AML-193 (cell line): ENCODE data around the gene STK36.

Experiments used
- DNase-seq, 2 experiments: peaks; one replicate each; lab custom pipeline; 2025; lab: John Stamatoyannopoulos, UW

STK36 gene, protein sequence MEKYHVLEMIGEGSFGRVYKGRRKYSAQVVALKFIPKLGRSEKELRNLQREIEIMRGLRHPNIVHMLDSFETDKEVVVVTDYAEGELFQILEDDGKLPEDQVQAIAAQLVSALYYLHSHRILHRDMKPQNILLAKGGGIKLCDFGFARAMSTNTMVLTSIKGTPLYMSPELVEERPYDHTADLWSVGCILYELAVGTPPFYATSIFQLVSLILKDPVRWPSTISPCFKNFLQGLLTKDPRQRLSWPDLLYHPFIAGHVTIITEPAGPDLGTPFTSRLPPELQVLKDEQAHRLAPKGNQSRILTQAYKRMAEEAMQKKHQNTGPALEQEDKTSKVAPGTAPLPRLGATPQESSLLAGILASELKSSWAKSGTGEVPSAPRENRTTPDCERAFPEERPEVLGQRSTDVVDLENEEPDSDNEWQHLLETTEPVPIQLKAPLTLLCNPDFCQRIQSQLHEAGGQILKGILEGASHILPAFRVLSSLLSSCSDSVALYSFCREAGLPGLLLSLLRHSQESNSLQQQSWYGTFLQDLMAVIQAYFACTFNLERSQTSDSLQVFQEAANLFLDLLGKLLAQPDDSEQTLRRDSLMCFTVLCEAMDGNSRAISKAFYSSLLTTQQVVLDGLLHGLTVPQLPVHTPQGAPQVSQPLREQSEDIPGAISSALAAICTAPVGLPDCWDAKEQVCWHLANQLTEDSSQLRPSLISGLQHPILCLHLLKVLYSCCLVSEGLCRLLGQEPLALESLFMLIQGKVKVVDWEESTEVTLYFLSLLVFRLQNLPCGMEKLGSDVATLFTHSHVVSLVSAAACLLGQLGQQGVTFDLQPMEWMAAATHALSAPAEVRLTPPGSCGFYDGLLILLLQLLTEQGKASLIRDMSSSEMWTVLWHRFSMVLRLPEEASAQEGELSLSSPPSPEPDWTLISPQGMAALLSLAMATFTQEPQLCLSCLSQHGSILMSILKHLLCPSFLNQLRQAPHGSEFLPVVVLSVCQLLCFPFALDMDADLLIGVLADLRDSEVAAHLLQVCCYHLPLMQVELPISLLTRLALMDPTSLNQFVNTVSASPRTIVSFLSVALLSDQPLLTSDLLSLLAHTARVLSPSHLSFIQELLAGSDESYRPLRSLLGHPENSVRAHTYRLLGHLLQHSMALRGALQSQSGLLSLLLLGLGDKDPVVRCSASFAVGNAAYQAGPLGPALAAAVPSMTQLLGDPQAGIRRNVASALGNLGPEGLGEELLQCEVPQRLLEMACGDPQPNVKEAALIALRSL (N-terminal part only)

DNA sequence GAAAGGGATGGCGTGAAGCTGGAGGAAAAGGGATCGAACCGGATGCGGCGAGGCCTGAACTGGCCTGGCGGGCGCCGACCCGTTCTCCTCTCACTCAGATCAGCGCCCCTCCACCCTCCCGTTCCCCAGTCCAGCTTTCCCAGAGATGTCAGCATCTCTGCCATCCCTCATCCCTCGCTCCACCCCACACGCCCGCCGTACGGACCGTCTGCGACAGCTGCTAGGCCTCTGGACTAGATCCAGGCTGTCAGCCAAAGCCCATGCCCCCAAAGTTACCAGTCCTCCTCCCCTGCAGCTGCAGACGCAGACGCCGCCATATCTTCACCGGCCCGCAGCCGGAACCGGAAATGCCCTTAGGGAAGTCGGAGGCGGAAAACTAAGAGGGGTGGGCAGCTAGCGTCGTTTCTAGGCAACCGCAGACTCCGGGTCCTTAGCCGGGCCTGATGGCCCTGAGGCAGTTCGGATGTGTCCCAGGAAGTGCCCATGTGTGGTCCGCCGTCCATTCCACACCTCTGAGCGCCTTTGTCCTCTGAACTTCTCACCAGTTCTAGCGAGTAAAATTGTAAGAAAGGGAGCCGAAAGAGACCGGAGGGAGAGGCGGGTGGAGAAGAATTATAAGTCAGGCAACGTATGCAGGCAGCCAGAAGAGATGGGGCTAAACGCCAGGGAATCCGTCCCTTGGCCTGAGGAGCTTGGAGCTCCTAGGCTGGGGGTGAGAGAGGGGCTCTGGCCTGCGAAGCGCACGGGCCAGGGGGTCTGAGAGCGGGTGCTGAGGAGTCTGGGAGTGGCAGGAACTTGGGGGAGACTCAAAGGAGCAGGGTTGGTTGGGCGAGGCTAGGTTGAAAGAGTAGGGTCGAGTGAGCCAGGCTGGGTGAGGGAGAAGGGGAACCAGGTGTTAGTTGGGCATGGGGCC lies at the start of gene STK36, which contains the start of gene RNF25:
Gene STK36 (plus strand): TSS at position 433 of the 913 bp plus-strand sequence. CDS start 744 bp downstream, outside the sequence.
Gene RNF25 (minus strand): TSS at position 349 of the 913 bp plus-strand sequence. CDS start 32 bp downstream, at position 317.
- peak; percentile 77 to 82 for DNase-seq

DNA sequence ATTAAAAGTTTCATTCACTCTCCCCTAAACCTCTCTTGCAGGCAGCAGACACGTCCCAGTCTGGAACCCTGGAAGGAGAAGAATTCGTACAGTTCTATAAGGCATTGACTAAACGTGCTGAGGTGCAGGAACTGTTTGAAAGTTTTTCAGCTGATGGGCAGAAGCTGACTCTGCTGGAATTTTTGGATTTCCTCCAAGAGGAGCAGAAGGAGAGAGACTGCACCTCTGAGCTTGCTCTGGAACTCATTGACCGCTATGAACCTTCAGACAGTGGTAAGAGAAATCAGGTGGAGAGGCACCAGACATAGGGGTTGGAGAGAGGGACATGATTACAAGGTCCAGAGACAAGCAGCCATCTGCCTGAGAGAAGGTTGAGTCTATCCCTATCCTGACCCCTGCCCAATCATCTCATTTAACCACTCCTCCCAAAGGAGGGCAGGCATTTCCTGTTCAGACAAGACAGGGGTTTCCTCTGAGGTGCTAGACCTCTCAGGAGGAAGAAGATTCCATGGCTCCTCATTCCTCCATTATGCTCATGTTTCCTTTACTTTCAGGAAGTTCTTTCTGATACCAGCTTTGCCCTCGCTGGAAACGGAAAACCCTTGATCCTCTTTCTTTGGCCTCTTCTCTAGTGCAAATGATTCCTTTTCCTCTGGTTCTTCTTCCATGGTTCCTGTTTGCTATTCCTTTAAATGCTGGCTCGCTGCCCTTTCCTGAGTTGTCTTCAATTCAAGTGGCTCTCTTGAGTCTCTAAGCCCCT lies 49.1 kb upstream of the STK36 start:
- no peak for DNase-seq

DNA sequence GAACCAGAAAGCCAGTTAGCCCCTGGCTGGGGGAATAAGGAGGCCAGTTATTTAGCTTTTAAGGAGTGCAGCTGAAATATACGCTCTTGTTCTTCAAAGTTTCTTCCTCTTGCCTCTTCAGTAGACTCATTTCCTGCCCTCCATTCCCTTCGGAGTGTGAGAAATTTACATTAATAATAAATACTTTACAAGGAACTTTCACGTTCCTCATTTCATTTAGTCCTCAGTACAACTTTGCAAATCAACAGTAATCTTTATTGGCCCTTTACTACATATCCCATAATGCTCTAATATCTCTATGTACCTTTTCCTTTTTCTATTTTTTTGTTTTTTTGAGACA lies 48.5 kb upstream of the STK36 start:
- no peak for DNase-seq

DNA sequence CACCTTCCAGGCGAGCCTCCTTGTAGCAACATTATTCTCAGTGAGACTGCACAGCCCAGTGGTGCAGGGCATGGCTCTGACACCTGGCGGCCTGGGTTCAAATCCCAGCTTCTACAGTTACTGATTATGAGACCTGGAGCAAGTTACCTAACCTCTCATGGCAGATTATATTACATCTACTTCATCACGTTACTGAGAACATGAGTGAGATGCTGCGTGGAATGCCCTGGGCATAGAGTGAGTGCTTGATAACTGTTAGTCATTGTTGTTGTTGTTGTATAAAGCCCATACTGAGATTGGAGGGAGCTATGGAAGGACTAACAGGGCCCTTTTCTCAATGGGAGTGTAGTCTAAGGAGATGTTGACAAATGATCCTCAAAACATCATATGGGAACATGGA lies 45.5 kb upstream of the STK36 start:
- DNase-seq = no peak

DNA sequence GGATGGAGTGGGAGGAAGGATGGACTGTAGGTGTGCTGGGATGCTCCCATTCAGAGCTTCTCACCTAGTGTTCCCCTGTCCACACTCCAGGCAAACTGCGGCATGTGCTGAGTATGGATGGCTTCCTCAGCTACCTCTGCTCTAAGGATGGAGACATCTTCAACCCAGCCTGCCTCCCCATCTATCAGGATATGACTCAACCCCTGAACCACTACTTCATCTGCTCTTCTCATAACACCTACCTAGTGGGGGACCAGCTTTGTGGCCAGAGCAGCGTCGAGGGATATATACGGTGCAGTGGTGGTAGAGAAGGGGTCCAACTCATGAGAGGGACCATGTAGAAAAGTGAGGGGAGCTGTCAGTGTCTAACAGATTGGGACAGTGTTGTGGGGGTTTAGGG lies 43.9 kb upstream of the STK36 start:
- DNase-seq = no peak

DNA sequence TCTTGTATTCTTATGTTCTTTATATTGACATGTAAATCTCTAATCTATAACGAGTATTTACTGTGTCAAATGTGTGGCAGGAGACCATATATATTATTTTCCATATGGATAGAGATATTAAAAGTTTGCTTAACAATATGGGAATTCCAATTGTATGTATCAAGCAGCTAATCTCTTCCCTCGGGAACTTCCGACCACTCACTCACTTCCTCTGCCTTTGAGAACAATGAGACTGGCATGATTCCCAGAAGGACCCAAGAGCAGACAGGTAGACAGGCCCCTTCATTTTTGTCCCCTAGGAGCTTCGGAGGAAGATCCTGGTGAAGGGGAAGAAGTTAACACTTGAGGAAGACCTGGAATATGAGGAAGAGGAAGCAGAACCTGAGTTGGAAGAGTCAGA lies 40.0 kb upstream of the STK36 start:
- no peak for DNase-seq

DNA sequence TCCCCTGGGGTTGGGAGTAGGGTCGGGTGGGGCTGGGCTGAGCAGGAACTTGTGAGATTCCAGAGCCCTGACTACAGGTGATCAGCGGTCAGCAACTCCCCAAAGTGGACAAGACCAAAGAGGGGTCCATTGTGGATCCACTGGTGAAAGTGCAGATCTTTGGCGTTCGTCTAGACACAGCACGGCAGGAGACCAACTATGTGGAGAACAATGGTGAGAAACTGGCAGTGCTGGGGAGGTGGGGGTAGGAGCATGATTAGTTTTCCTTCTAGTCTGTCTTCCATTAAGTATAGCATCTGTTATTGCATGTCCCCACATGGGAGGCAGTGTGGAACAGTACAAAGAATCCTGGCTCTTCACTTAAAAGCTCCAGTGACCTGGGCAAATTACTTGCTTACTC lies 36.2 kb upstream of the STK36 start:
- DNase-seq = no peak

DNA sequence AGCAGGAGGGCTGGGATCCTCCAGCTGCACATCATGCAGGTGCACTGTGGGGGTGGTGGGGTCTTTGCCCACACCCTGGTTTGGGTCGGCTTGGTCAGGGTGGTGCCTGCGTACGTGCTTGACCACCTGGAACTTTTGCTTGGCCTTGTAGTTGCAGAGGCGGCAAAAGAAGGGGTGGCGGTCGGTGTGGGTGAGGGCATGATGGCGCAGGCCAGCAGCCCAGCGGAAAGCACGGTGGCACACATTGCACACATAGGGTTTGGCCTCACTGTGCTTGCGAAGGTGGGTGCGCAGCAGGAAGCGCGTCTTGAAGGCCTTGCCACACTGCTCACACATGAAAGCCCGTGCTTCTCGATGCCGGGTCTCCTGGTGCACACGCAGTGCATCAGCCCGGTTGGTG lies 33.5 kb upstream of the STK36 start:
- no peak for DNase-seq

DNA sequence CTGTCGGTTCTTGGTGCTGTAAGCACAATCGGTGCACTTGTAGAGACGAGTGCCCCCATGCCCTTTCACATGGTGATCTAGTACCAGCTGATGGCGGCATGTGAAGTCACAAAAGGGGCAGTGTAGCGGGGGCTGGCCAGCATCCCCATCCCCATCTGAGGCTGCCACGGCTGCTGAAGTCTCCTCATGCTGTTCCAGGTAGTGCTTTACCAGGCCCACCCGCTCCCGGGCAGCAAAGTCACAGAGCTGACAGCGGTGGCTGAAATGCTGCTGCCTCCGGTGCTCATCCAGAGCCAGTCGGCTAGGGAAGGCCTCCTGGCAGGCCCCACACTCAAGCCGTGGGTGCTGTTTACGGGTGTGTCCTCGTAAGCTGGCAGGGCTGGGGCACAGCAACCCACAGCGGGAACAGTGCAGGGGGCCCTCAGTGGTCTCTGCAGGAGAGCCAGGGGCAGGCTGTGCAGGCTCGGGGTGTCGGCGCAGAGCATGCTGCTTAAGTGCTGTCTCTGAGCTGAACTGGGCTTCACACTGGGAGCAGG lies 29.7 kb upstream of the STK36 start:
- DNase-seq = no peak

DNA sequence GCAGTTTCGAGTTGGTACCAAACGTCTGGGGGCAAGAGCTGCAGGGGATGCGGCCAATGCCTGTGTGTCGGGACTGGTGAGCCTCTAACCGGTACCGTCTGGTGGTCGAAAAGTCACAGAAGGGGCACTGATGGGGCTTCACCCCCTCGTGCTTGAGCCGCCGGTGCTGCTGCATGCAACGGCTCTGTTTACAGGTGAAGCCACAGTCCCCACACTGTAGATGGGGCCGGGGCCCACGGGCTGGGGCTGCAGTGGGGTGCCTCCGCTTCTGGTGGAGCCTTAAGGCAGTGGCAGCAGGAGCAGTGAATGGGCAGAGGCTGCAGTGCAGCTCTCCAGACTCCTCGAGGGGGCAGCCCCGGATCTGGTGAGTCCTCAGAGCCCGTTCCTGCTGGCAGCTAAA lies 29.1 kb upstream of the STK36 start:
- no peak for DNase-seq

DNA sequence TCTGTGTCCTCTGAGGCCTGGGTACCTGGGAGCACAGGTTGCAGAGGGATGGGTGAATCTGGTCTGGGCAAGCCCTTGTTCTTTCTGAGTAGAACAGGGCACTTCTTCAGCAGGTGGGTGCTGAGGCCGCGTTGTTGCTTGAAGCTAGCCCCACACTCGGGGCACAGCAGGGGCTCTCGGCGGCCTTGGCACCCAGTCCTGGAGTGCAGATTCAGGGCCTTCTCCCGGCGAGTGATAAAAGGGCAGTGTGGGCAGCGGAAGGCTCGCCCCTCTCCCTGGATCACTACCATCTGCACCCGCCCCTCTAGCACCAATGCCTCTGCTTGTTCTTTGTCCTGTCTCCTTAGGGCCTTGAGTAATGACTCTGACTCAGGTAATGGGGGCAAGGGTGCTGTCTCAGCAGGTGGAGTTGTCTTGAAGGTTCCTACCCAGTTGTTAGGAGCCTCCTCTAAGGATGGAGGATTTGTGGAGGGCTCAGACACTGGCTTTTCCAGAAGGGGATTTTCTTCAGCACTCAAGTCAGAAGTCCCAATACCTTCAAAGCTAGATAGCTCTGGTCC lies 28.1 kb upstream of the STK36 start:
- no peak for DNase-seq

DNA sequence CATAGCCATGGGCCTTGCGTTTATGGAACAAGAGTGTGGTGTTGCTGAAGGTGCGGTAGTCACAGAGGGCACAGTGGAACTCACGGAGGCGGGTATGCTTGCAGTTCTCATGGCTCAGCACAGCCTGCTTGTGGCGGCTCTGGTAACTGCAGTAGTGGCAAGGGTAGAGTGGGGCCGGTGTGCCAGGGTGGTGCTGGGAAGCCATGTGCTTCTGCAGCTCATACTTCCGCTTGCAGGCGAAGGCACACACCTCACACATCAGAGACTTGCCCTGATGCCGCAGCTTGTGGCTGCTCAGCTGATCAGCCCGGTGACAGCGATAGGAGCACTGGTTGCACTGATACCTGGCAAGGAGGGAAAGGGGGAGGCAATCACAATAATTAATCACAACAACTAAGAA lies 27.2 kb upstream of the STK36 start:
- no peak for DNase-seq

DNA sequence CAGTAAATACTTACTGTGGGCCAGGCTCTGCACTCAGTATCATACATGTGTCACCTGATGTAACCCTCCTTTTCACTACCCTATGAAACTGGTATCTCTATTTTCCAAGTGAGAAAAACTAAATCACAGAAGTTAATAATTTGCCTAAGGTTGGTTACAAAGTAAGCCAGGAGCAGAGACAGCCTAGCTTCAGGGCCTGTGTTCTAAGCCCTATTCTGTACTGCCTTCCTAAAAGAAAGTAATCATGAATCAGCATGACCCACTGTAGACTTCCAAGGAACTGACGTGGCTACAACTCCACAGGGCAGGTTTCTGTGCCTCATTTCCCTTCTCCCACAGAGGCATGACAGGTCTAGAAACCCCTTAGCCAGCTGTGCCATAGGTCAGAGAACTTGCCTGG lies 26.8 kb upstream of the STK36 start:
- DNase-seq = no peak

DNA sequence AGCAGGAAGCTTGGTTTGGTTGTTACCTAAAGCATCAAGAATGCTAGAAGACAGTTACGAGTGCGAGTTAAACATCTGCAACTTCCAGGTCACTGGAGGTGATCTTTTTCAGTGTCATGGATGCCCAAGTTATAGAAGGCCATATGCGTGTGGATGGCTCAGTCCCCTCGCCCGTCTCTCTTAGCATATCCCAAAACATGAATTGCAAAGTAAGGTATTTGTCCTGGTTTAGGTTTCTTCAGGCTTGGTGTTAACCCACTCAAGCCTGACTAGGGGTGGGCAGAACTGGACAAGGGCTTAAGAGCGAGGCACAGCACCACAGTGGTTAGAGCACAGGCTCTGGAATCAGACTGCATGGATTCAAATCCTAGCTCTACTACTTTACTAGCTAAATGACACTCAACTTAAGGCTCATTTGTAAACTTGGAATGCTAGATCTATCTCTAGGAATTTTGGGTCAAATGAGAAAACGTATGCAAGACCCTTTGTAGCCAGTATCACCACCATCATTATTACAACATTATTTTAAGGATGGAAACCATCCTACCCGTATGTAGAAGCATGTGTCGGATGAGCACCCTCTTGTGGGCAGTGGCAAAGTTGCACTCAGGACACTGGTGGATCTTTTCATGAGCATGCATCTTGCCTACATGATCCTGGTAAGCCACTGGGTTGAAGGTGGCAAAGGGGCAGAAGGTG lies 23.6 kb upstream of the STK36 start:
- DNase-seq = peak; percentile 49 to 51

DNA sequence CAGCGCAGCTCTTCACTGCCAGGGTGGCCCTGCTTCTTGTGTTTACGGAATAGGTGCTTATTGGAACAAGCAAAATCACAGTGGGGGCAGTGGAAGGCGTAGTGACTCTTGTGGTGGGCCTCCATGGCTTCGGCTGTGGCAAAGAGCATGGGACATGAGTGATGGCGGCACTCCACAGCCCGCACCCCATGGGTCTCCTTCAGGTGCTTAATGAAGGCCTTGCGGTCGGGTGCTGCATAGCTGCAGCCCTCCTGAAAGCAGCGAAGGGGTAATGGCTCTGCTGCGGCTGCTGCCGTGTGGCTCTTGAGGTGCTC lies 23.1 kb upstream of the STK36 start:
- DNase-seq = no peak

DNA sequence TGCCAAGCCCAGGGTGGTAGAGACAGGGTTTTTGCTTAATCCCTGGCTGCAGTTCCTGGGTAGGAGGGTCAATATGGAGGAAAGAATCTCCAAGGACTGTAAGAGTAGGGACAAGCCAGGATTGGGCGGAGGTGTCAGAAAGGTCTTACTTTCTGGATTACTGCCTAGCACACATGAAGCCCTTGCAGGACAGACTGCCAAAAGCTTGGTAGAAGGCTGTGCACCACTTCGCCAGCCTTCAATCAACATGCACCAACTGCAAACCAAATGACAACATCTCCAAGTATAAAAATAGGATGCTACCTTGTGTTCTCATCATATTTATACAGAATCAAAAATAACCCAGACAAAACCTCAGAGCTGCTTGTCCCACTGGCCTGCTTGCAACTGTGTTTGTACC lies 16.1 kb upstream of the STK36 start:
- no peak for DNase-seq

DNA sequence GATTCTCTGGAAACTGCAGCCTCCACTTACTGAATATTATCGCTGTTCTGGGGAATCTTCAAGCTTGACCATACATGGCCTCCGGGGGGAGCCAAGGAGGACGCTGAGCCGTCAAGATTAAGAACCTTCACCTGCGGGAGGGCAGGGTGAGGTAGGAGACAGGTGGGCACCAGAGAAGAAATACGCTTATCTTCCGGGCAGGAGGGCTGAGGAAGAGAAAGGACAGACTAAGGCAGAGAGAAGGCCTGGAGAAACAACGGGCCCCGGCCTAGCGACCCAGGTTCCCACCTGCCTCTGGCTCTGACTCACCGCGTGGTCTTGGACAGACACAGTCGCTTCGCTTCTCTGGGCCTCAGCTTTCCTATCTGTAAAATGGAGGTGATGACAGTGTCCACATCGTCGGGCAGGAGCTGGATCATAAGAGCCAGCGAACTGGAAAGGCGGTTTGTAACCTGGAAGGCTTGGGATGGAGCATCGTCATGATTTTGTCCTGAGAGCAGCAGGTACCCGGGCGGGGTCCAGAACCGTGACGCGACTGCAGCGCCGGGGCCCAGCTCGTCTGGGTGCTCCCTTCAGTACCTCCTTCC lies 13.1 kb upstream of the STK36 start:
- peak; percentile 39 to 42 for DNase-seq

DNA sequence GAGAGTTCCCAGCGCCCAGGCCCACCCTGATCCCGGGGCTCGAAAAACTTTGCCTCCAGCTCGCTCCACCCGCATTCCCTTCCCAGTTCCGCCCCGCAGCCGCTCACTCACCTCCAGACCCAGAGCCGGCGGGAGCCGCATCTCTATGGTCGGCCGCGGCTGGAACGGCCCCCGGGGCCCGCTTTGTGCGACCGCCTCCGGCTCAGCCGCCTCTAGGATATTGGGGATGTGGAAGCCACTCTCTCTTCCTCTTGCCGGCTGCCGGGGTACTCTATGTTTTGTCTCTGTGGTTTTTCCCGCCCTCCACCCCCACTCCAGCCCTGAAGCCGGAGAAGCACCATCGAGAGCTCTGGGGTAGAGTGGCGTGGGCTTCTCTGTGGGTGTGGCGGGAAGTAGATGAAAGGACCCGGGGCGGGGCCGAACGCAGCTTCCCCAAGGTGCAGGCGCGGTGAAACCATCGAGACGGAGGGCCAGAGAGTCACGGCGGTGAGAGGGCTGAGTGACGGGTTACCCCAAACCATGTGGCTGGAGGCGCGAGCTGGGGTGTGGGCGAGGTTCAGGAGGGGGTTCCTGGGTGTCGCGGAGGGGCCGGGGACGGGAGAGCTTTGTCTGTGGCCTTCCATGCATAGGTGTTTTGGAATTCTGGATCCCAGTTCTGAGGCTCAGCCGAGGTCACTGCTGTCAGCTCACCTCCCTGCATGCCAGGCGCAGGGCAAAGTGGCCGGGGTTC lies 12.5 kb upstream of the STK36 start, which contains the start of the genes BCS1L and ZNF142:
Gene BCS1L (plus strand): TSS at position 426 of the 730 bp plus-strand sequence. CDS start 1,305 bp downstream, outside the sequence.
Gene ZNF142 (minus strand): TSS at position 366 of the 730 bp plus-strand sequence. CDS start 3,194 bp downstream, outside the sequence.
- peak; percentile 91 to 95 for DNase-seq
